Measurements from ENCODE around the gene SLC35F1.

SLC35F1 gene

DNA sequence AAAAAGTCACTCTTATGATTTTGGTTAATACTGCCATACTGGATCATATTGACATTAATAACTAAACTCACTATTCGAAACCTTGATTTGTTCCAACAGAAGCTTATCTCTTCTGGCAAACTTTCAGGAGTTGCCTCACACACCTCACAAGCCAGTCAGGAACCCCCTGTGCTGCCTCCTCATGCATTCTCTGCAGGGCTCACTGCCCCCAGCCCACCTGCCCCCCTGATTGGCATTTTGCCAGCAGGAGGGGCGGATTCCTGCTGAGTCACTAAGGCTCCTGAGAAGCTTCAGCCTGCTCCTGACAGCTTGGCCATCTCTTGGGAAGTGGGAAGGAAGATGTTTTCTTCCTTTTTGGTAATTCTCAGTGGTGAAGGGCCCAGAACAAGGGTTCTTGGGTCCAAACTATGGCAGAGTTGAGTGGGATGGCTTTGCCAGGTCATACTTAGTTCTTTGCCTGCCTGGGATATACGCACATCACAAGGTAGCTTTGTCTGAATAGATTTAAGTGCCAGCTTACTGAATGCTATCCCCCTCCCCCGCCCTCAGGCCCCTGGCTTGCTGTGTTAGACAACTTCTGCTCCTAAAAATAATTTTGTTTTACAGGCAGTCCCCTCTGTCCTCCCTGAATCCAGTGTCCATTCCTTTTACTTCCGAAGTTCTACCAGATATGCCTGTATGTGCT lies 31.4 kb downstream of the SLC35F1 start:
- no peak overlapping the region for H3K4me2 ChIP-seq (ENCODE audit: low read length)
- H3K9me3 ChIP-seq (ENCODE audit: control insufficient read depth, low read length): no peaks in the 10 kb centered on the region
- H3K9ac ChIP-seq: no peak overlapping the region
- no peaks in the 10 kb centered on the region for H3K27me3 ChIP-seq (ENCODE audit: control insufficient read depth, insufficient read depth, low read length)
- H3K4me1 ChIP-seq: no peaks in the 10 kb centered on the region
- TF ChIP-seq, protein P1, sequence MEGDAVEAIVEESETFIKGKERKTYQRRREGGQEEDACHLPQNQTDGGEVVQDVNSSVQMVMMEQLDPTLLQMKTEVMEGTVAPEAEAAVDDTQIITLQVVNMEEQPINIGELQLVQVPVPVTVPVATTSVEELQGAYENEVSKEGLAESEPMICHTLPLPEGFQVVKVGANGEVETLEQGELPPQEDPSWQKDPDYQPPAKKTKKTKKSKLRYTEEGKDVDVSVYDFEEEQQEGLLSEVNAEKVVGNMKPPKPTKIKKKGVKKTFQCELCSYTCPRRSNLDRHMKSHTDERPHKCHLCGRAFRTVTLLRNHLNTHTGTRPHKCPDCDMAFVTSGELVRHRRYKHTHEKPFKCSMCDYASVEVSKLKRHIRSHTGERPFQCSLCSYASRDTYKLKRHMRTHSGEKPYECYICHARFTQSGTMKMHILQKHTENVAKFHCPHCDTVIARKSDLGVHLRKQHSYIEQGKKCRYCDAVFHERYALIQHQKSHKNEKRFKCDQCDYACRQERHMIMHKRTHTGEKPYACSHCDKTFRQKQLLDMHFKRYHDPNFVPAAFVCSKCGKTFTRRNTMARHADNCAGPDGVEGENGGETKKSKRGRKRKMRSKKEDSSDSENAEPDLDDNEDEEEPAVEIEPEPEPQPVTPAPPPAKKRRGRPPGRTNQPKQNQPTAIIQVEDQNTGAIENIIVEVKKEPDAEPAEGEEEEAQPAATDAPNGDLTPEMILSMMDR (IDR thresholded peaks at IDR 0.05): no peak
- H2AFZ ChIP-seq: no peak overlapping the region
- no peak overlapping the region for H3K4me3 ChIP-seq (ENCODE audit: low read depth, low read length)
- no peak overlapping the region for H3K27ac ChIP-seq
- H3K36me3 ChIP-seq (ENCODE audit: control insufficient read depth, insufficient read depth, low read length): no peaks in the 10 kb centered on the region
- no peaks in the 10 kb centered on the region for H3K79me2 ChIP-seq

DNA sequence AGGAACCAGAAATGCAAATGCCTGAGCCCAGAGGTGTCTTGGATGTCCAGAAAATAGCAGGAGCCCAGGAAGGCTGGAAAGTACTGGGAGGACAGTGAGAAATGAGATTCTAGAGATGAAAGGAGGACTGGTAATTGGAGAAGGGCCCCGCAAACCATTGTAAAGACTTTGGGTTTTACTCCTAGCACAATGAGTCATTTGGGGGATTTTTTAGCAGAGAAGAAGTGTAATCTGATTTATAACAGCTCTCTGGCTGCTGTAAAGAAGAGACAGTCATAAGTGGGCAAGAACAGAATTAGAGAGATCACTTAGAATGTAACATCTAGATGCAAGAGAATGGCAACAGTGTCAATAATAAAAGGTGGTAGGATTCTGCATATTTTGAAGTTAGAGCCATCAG lies 40.2 kb downstream of the SLC35F1 start:
- TF ChIP-seq, protein P1 (IDR thresholded peaks at IDR 0.05): no peak
- Histone ChIP-seq H3K27me3 (ENCODE audit: control insufficient read depth, insufficient read depth, low read length) (no peaks in the 10 kb centered on the region), H3K36me3 (ENCODE audit: control insufficient read depth, insufficient read depth, low read length) (no peaks in the 10 kb centered on the region), H3K79me2 (no peaks in the 10 kb centered on the region), H3K4me2 (ENCODE audit: low read length) (no peak overlapping the region), H3K9ac (no peak overlapping the region), H3K4me3 (ENCODE audit: low read depth, low read length) (no peak overlapping the region), H2AFZ (no peak overlapping the region), H3K9me3 (ENCODE audit: control insufficient read depth, low read length) (peaks cover 2% of the 10 kb centered on the region), H3K4me1 (no peaks in the 10 kb centered on the region), H3K27ac (no peak overlapping the region)

DNA sequence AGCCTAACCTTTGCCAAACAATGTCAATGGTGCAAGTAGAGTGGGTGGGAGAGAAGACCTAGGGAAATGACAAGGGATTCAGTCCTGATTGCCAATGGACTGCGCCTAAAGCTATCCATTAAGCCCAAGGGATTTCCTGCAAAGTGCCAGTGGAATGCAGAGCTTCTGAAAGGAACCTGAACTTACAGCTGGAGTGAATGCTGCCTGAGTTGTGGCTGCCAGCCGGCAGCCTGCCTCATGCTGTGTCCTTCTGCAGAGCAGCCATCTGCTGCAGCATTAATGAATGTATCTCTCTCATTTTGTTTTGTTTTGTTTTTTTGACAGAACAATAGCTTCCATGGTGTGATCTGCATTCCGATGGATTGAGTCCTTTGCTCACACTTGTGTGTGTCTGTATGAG lies 44.7 kb downstream of the SLC35F1 start:
- no peaks in the 10 kb centered on the region for H3K79me2 ChIP-seq

DNA sequence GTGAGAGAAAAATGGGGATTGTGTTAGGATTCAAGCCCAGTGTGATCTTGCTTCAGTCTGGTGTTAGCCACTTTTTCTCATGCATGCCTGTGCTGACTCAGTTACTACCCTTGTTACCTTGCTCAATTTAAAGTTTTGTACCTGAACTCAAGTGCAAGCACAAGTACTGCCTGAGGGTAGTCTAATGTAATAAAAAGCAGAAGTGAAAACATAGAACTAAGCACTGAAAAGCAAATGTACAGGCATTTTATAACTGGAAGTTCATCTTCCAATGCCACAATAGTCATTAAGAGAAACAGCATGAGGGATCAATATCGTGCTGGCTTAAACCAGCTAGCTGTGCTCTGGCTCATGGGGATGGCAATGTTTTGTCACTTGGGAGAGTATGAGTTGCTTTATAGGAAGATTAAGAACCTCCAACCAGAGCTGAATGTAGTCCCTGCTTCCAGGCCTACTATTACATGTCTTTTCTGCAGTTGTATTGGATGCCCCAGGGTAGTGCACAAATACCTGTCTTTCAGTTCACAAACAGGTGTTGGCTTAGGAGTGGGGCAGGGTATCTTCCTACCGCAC lies 48.7 kb downstream of the SLC35F1 start:
- no peak overlapping the region for H3K27ac ChIP-seq
- no peaks in the 10 kb centered on the region for H3K79me2 ChIP-seq
- H3K36me3 ChIP-seq (ENCODE audit: control insufficient read depth, insufficient read depth, low read length): no peaks in the 10 kb centered on the region
- H3K27me3 ChIP-seq (ENCODE audit: control insufficient read depth, insufficient read depth, low read length): no peaks in the 10 kb centered on the region
- H2AFZ ChIP-seq: no peak overlapping the region
- no peaks in the 10 kb centered on the region for H3K9me3 ChIP-seq (ENCODE audit: control insufficient read depth, low read length)
- no peak overlapping the region for H3K4me3 ChIP-seq (ENCODE audit: low read depth, low read length)
- no peak overlapping the region for H3K9ac ChIP-seq
- H3K4me1 ChIP-seq: no peaks in the 10 kb centered on the region
- TF ChIP-seq, protein P1 (IDR thresholded peaks at IDR 0.05): no peak
- H3K4me2 ChIP-seq (ENCODE audit: low read length): no peak overlapping the region

More for the DNA sequence above, 44.7 kb downstream of the SLC35F1 start:
- Histone ChIP-seq H2AFZ (no peak overlapping the region), H3K9ac (no peak overlapping the region), H3K27me3 (ENCODE audit: control insufficient read depth, insufficient read depth, low read length) (no peaks in the 10 kb centered on the region), H3K4me2 (ENCODE audit: low read length) (no peak overlapping the region), H3K9me3 (ENCODE audit: control insufficient read depth, low read length) (peaks cover 2% of the 10 kb centered on the region), H3K36me3 (ENCODE audit: control insufficient read depth, insufficient read depth, low read length) (no peaks in the 10 kb centered on the region), H3K4me3 (ENCODE audit: low read depth, low read length) (no peak overlapping the region), H3K4me1 (no peaks in the 10 kb centered on the region), H3K27ac (no peak overlapping the region)
- TF ChIP-seq, protein P1 (IDR thresholded peaks at IDR 0.05): no peak

DNA sequence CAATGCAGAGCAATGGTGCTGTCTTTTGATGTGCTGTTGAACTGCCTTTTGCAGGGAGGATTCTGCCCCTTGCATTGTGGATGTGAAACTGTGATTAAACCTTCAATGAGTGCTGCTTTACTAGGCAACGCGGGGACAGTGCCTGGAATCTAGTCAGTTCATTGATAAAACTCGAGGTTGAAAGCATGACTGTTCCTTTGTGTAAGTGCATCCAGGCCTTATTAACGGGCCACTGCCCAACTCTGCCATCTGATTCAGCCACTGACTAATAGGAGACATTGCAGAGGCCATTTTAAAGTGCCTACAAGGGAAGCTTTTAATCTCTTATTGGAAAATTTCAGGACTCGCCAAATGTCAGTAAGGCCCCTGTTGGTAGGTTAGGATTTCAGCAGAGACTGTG lies 49.3 kb downstream of the SLC35F1 start:
- no peaks in the 10 kb centered on the region for H3K36me3 ChIP-seq (ENCODE audit: control insufficient read depth, insufficient read depth, low read length)
- no peak overlapping the region for H2AFZ ChIP-seq
- TF ChIP-seq, protein P1 (IDR thresholded peaks at IDR 0.05): no peak
- H3K9me3 ChIP-seq (ENCODE audit: control insufficient read depth, low read length): no peaks in the 10 kb centered on the region
- no peak overlapping the region for H3K4me2 ChIP-seq (ENCODE audit: low read length)
- H3K27ac ChIP-seq: no peak overlapping the region
- no peaks in the 10 kb centered on the region for H3K79me2 ChIP-seq
- no peaks in the 10 kb centered on the region for H3K4me1 ChIP-seq
- H3K4me3 ChIP-seq (ENCODE audit: low read depth, low read length): no peak overlapping the region
- no peaks in the 10 kb centered on the region for H3K27me3 ChIP-seq (ENCODE audit: control insufficient read depth, insufficient read depth, low read length)
- no peak overlapping the region for H3K9ac ChIP-seq
